OCI-LY1 (cell line): ENCODE data around the gene AKIP1.
"Not testable (repeated sequence)": the region's sequence is repeated elsewhere in the genome, so short reads cannot be mapped to it uniquely, and the experiment has no call there.

Experiments
- H2AFZ ChIP-seq: fragments of 200-600 bp; sonication (generic), shearing (Covaris generic); 2 replicates; pipeline ENCODE4 v1.6.0; 2014; ENCODE audit warnings: antibody characterized with exemption, mild to moderate bottlenecking, low read length
- H3F3A ChIP-seq: fragments of 200-600 bp; sonication (generic), shearing (Covaris generic); 2 replicates; pipeline ENCODE4 v1.6.0; 2014; ENCODE audit warnings: mild to moderate bottlenecking, antibody characterized with exemption, low read length, moderate library complexity; ENCODE audit not compliant: insufficient read depth
- H3K27ac ChIP-seq: fragments of 200-600 bp; sonication (generic); 2 replicates; pipeline ENCODE4 v1.5.1; 2014; ENCODE audit warnings: low read length, mixed run types, mild to moderate bottlenecking, low read depth; ENCODE audit not compliant: poor library complexity, severe bottlenecking
- H3K27me3 ChIP-seq: fragments of 200-600 bp; sonication (generic); 2 replicates; pipeline ENCODE4 v1.6.0; 2014; ENCODE audit warnings: antibody characterized with exemption, mild to moderate bottlenecking, low read length, moderate library complexity; ENCODE audit not compliant: insufficient read depth
- H3K36me3 ChIP-seq: fragments of 200-600 bp; sonication (generic); 2 replicates; pipeline ENCODE4 v1.6.1; 2014; ENCODE audit warnings: mild to moderate bottlenecking, antibody characterized with exemption, low read length, moderate library complexity, mixed read lengths; ENCODE audit not compliant: insufficient read depth
- H3K4me1 ChIP-seq: fragments of 200-600 bp; sonication (generic); 2 replicates; pipeline ENCODE4 v1.5.1; 2014; ENCODE audit warnings: mild to moderate bottlenecking, low read length, moderate library complexity; ENCODE audit not compliant: insufficient read depth, severe bottlenecking
- H3K4me2 ChIP-seq: fragments of 200-600 bp; sonication (generic), shearing (Covaris generic); 2 replicates; pipeline ENCODE4 v1.6.1; 2014; ENCODE audit warnings: low read length
- H3K4me3 ChIP-seq: fragments of 200-600 bp; sonication (generic); 2 replicates; pipeline ENCODE4 v1.5.1; 2014; ENCODE audit warnings: low read length, low read depth, mild to moderate bottlenecking, mixed read lengths; ENCODE audit not compliant: poor library complexity, severe bottlenecking
- H3K79me2 ChIP-seq: fragments of 200-600 bp; shearing (Covaris generic); 2 replicates; pipeline ENCODE4 v1.6.1; 2016; ENCODE audit warnings: mixed run types, low read length, mixed read lengths; ENCODE audit not compliant: insufficient read depth
- H3K9ac ChIP-seq: fragments of 200-600 bp; sonication (generic), shearing (Covaris generic); 2 replicates; pipeline ENCODE4 v1.6.1; 2014; ENCODE audit warnings: mild to moderate bottlenecking, low read length, mixed read lengths
- H3K9me2 ChIP-seq: fragments of 200-600 bp; sonication (generic), shearing (Covaris generic); 2 replicates; pipeline ENCODE4 v1.6.1; 2014; ENCODE audit warnings: low read depth, mild to moderate bottlenecking, low read length, mixed read lengths
- H3K9me3 ChIP-seq: fragments of 200-600 bp; shearing (Covaris generic); 2 replicates; pipeline ENCODE4 v1.6.1; 2014; ENCODE audit warnings: low read length, mixed read lengths
- H4K20me1 ChIP-seq: fragments of 200-600 bp; sonication (generic), shearing (Covaris generic); 2 replicates; pipeline ENCODE4 v1.6.0; 2016; ENCODE audit warnings: mild to moderate bottlenecking, low read length; ENCODE audit not compliant: insufficient read depth
- CTCF ChIP-seq: fragments of 200-600 bp; sonication (generic), shearing (Covaris generic); IDR thresholded peaks from 2 replicates; pipeline ENCODE4 v1.5.1; 2017; ENCODE audit warnings: mild to moderate bottlenecking, antibody characterized with exemption, low read length, moderate library complexity, mixed read lengths
- EZH2 ChIP-seq: fragments of 200-600 bp; sonication (generic), shearing (Covaris generic); IDR thresholded peaks from 2 replicates; pipeline ENCODE4 v1.8.0; 2017; ENCODE audit warnings: borderline replicate concordance, mixed run types, mild to moderate bottlenecking, antibody characterized with exemption, low read length, moderate library complexity, mixed read lengths

AKIP1 gene

GRCh38 chr11:8878771-8879170 is 32.2 kb upstream of the AKIP1 start:
- Histone ChIP-seq H3K27me3 (no peaks in the 10 kb centered on the region), H3F3A (no peaks in the 10 kb centered on the region), H3K4me1 (no peaks in the 10 kb centered on the region)

GRCh38 chr11:8881585-8881984 is 29.4 kb upstream of the AKIP1 start:
- not testable (repeated sequence) for H3K4me3 ChIP-seq, H3K36me3 ChIP-seq, H3K27ac ChIP-seq, H3K9me2 ChIP-seq, H3K9ac ChIP-seq, H3K4me1 ChIP-seq, H3K4me2 ChIP-seq, H3K79me2 ChIP-seq, H2AFZ ChIP-seq, H3K9me3 ChIP-seq, H4K20me1 ChIP-seq, H3K27me3 ChIP-seq, H3F3A ChIP-seq

More at GRCh38 chr11:8878771-8879170, 32.2 kb upstream of the AKIP1 start:
- Histone ChIP-seq H3K4me3 (no peak overlapping the region), H3K27ac (no peak overlapping the region), H3K9me3 (no peaks in the 10 kb centered on the region), H4K20me1 (no peaks in the 10 kb centered on the region), H3K9ac (no peak overlapping the region), H3K79me2 (no peaks in the 10 kb centered on the region), H3K4me2 (no peak overlapping the region), H3K9me2 (no peaks in the 10 kb centered on the region), H2AFZ (no peak overlapping the region), H3K36me3 (no peaks in the 10 kb centered on the region)
- TF ChIP-seq CTCF (no peak), EZH2 (no peak)

GRCh38 chr11:8886322-8886721 is 24.7 kb upstream of the AKIP1 start:
- no peaks in the 10 kb centered on the region for H3K9me3 ChIP-seq
- H3K9me2 ChIP-seq = no peaks in the 10 kb centered on the region
- H3K27me3 ChIP-seq = no peaks in the 10 kb centered on the region
- H4K20me1 ChIP-seq = no peaks in the 10 kb centered on the region
- no peaks in the 10 kb centered on the region for H3K36me3 ChIP-seq
- H3K4me2 ChIP-seq = no peak overlapping the region
- H3K4me3 ChIP-seq = no peak overlapping the region
- no peaks in the 10 kb centered on the region for H3F3A ChIP-seq
- TF ChIP-seq CTCF (no peak), EZH2 (no peak)
- no peak overlapping the region for H3K27ac ChIP-seq
- H3K79me2 ChIP-seq = no peaks in the 10 kb centered on the region
- no peak overlapping the region for H3K9ac ChIP-seq
- H2AFZ ChIP-seq = no peak overlapping the region
- no peaks in the 10 kb centered on the region for H3K4me1 ChIP-seq

- not testable (repeated sequence) for H3K79me2 ChIP-seq, H2AFZ ChIP-seq, H3K27me3 ChIP-seq, H3K4me3 ChIP-seq, H3K9me3 ChIP-seq, H3F3A ChIP-seq, H3K4me1 ChIP-seq, H3K27ac ChIP-seq, H3K9me2 ChIP-seq, H4K20me1 ChIP-seq, H3K36me3 ChIP-seq, H3K4me2 ChIP-seq, H3K9ac ChIP-seq
These were observed 19.8 kb upstream of the AKIP1 start for GRCh38 chr11:8891185-8891584.
